A549 (cell line): Measurements from ENCODE around the gene NTNG1.

Experiments
- CTCF ChIP-seq: fragments of >200 bp; sonication (Bioruptor Twin); formaldehyde crosslinking; IDR thresholded peaks from 3 replicates; pipeline ENCODE4 v1.5.1; 2016
- EHMT2 ChIP-seq: fragments of 200-600 bp; sonication (generic); IDR thresholded peaks from 2 replicates; pipeline ENCODE4 v1.6.1; 2016; ENCODE audit warnings: antibody characterized with exemption, low read depth, mild to moderate bottlenecking, moderate library complexity
- JUN ChIP-seq, 2 experiments: fragments of >200 bp; sonication (Bioruptor Twin); formaldehyde crosslinking; IDR thresholded peaks; 2 replicates in 1 of 2; 3 replicates in 1 of 2; pipeline ENCODE4 v1.6.1; 2016 to 2017
- JUNB ChIP-seq: fragments of >200 bp; sonication (Bioruptor Twin); formaldehyde crosslinking; IDR thresholded peaks from 2 replicates; pipeline ENCODE4 v1.6.1; 2016
- KDM1A ChIP-seq: fragments of 200-600 bp; sonication (generic); IDR thresholded peaks from 2 replicates; pipeline ENCODE4 v1.6.1; 2016; ENCODE audit warnings: low read depth, mild to moderate bottlenecking

- TF ChIP-seq KDM1A (no peak), CTCF (no peak), JUN (IDR thresholded peaks at IDR 0.05) (no peak), EHMT2 (no peak), JUNB (no peak)
These were observed 390.4 kb downstream of the NTNG1 start for GRCh38 chr1:107531065-107531908.
